Liver (tissue), 9 donors: ENCODE measurements around the gene DNAH8. TPM values are rescaled to one million over a fixed set of nuclear protein-coding genes. Genes with fewer than 3 reads are reported as not detected.

ENCODE experiments used
- DNase-seq: peaks from one replicate; pipeline ENCODE4 v3.0.0-alpha.2; 2017; ENCODE audit warnings: low spot score
- H3K27ac ChIP-seq, 2 donors: one replicate each; pipeline ENCODE4 v1.7.0; 2013; ENCODE audit warnings: inconsistent platforms in 2 of 2, low read length in 2 of 2, control low read depth in 1 of 2, low read depth in 1 of 2, mild to moderate bottlenecking in 1 of 2
- H3K27me3 ChIP-seq, 4 donors: one replicate each; pipeline versions ENCODE4 v1.6.1 to v1.7.0; 2013; ENCODE audit warnings: low read length in 3 of 4, inconsistent platforms in 1 of 4, mild to moderate bottlenecking in 1 of 4, moderate library complexity in 1 of 4; ENCODE audit not compliant: control insufficient read depth in 4 of 4, insufficient read depth in 4 of 4
- H3K36me3 ChIP-seq, 4 donors: one replicate each; pipeline versions ENCODE4 v1.6.1 to v1.7.0; 2013; ENCODE audit warnings: low read length in 3 of 4, mild to moderate bottlenecking in 3 of 4, low read depth in 1 of 4, moderate library complexity in 1 of 4; ENCODE audit not compliant: control insufficient read depth in 4 of 4, insufficient read depth in 3 of 4
- H3K4me1 ChIP-seq, 4 donors: one replicate each; pipeline versions ENCODE4 v1.6.1 to v1.7.0; 2013; ENCODE audit warnings: low read length in 3 of 4, mild to moderate bottlenecking in 3 of 4, moderate library complexity in 1 of 4; ENCODE audit not compliant: control insufficient read depth in 4 of 4, insufficient read depth in 4 of 4
- H3K4me3 ChIP-seq, 3 donors: one replicate each; pipeline versions ENCODE4 v1.6.1 to v1.7.0; 2013; ENCODE audit warnings: low read length in 3 of 3, control low read depth in 1 of 3, low read depth in 1 of 3, mild to moderate bottlenecking in 1 of 3
- H3K9ac ChIP-seq, 2 donors: one replicate each; pipeline ENCODE4 v1.7.0; 2013; ENCODE audit warnings: low read length in 2 of 2, mild to moderate bottlenecking in 2 of 2, moderate library complexity in 2 of 2, control low read depth in 1 of 2, low read depth in 1 of 2
- H3K9me3 ChIP-seq, 4 donors: one replicate each; pipeline versions ENCODE4 v1.6.1 to v1.7.0; 2013; ENCODE audit warnings: low read length in 3 of 4; ENCODE audit not compliant: control insufficient read depth in 4 of 4
- FOXA1 ChIP-seq: IDR thresholded peaks from 2 replicates; pipeline ENCODE4 v1.6.1; 2016; ENCODE audit warnings: antibody characterized with exemption
- FOXA2 ChIP-seq: IDR thresholded peaks from 2 replicates; pipeline ENCODE4 v1.6.1; 2016; ENCODE audit warnings: antibody characterized with exemption
- HNF4G ChIP-seq: IDR thresholded peaks from 2 replicates; pipeline ENCODE4 v1.6.1; 2016; ENCODE audit warnings: antibody characterized with exemption
- RAD21 ChIP-seq, 2 donors: IDR thresholded peaks; 2 replicates each; pipeline ENCODE4 v1.6.1; 2016; ENCODE audit warnings: antibody characterized with exemption in 2 of 2, mild to moderate bottlenecking in 2 of 2
- RXRA ChIP-seq, 2 donors: IDR thresholded peaks; 2 replicates each; pipeline ENCODE4 v1.6.1; 2017 to 2018; ENCODE audit warnings: antibody characterized with exemption in 2 of 2, mild to moderate bottlenecking in 1 of 2
- SP1 ChIP-seq: IDR thresholded peaks from 2 replicates; pipeline ENCODE4 v1.6.1; 2018; ENCODE audit warnings: antibody characterized with exemption, mild to moderate bottlenecking
- TAF1 ChIP-seq: conservative IDR thresholded peaks from 2 replicates; pipeline ENCODE4 v1.6.1; 2016; ENCODE audit warnings: antibody characterized with exemption, mild to moderate bottlenecking
- YY1 ChIP-seq: IDR thresholded peaks from 2 replicates; pipeline ENCODE4 v1.6.1; 2016; ENCODE audit warnings: antibody characterized with exemption, mild to moderate bottlenecking
- WGBS: extraction: QIAGEN DNeasy Blood & Tissue Kit; methylation state at CpG from one replicate; pipeline ENCODE4 v1.1.7; 2013; 5-methylcytosine and 5-hydroxymethylcytosine counted together
- polyA plus RNA-seq, 2 donors: library from polyadenylated mRNA; stranded (reverse) in 1 of 2; unstranded in 1 of 2; fragments of 200-250 nt in 1 of 2; fragments of >200 nt in 1 of 2; fragmentation: Nextera tagmentation in 1 of 2; extraction: Ambion mirVana in 1 of 2; gene quantifications; one replicate each; pipeline versions ENCODE4 v1.2.1 to v1.2.3, GENCODE V29; 2013 to 2015
- total RNA-seq, 2 donors: library from RNA; depleted of rRNA; stranded (reverse); fragments of >200 nt; gene quantifications; one replicate each; pipeline ENCODE4 v1.2.3, GENCODE V29; 2014
- TF ChIP-seq, protein P1 (sequence below): IDR thresholded peaks from 2 replicates; pipeline ENCODE4 v1.6.1; 2016; ENCODE audit warnings: antibody characterized with exemption
- TF ChIP-seq, protein P2 (sequence below): fragments of 150-350 bp; IDR thresholded peaks from 2 replicates; pipeline ENCODE4 v1.5.1; 2017; ENCODE audit warnings: improper control_type of control experiment, low read depth, low read length; ENCODE audit not compliant: missing input control
- TF ChIP-seq, protein P3 (sequence below): IDR thresholded peaks from 2 replicates; pipeline ENCODE4 v1.6.1; 2016; ENCODE audit warnings: antibody characterized with exemption, mild to moderate bottlenecking
- TF ChIP-seq, protein P4 (sequence below): IDR thresholded peaks from 2 replicates; pipeline ENCODE4 v1.6.1; 2016; ENCODE audit warnings: antibody characterized with exemption
- donor health status: healthy.
- donor health status: healthy.
- donor health status: healthy.
- donor health status: healthy.
- donor health status: healthy.

The DNAH8 gene
- total and polyA plus RNA-seq, 4 donors = under 0.01 to 0.05 TPM; not detected in 2

DNA sequence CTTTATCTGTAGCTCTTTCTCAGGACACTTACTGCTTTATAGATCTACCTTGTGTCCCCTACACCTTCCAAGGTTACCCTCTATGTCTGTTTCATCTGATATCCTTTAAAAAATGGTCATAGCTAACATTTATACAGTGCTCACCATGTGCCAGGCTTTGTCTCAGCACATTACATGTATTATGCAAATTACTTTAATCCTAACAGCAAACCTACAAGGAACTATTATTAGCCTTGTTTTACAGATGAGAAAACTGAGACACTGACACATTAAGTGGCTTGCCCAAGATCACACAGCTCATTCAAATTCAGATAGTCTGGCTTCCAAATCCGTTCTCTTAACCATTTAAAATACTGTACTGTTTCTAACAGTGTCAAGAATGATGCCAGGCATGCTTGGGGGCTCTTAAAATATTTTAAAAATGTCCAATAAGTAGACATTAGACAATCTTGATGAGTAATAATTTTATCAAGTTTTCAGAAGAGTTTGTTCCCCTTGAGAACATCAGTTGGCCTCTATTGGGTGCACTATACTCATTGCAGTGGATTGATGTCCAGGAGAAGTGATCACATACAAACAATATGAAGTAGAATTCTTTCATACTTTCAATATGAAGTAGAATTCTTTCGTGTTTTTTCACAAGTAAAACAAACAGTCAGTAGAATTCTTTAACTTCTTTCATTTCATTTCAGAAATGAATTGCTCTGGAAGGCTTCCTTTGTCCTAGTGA lies 69.6 kb downstream of the DNAH8 start:
- H3K27me3 ChIP-seq = peaks cover 0 to 3% (median 0%) of the 10 kb centered on the region in 4 donors
- H3K9me3 ChIP-seq = no peaks in the 10 kb centered on the region
- 84% methylated on average over 2 of the region's 2 CpGs for WGBS
- H3K4me1 ChIP-seq = no peaks in the 10 kb centered on the region
- no peak for DNase-seq
- no peak overlapping the region for H3K4me3 ChIP-seq
- no peaks in the 10 kb centered on the region for H3K36me3 ChIP-seq
- TF ChIP-seq RXRA (IDR thresholded peaks at IDR 0.05) = no peak
- TF ChIP-seq HNF4G = no peak
- TF ChIP-seq, protein P1, sequence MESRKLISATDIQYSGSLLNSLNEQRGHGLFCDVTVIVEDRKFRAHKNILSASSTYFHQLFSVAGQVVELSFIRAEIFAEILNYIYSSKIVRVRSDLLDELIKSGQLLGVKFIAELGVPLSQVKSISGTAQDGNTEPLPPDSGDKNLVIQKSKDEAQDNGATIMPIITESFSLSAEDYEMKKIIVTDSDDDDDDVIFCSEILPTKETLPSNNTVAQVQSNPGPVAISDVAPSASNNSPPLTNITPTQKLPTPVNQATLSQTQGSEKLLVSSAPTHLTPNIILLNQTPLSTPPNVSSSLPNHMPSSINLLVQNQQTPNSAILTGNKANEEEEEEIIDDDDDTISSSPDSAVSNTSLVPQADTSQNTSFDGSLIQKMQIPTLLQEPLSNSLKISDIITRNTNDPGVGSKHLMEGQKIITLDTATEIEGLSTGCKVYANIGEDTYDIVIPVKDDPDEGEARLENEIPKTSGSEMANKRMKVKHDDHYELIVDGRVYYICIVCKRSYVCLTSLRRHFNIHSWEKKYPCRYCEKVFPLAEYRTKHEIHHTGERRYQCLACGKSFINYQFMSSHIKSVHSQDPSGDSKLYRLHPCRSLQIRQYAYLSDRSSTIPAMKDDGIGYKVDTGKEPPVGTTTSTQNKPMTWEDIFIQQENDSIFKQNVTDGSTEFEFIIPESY = no peak
- no peak for TF ChIP-seq TAF1
- TF ChIP-seq, protein P2, sequence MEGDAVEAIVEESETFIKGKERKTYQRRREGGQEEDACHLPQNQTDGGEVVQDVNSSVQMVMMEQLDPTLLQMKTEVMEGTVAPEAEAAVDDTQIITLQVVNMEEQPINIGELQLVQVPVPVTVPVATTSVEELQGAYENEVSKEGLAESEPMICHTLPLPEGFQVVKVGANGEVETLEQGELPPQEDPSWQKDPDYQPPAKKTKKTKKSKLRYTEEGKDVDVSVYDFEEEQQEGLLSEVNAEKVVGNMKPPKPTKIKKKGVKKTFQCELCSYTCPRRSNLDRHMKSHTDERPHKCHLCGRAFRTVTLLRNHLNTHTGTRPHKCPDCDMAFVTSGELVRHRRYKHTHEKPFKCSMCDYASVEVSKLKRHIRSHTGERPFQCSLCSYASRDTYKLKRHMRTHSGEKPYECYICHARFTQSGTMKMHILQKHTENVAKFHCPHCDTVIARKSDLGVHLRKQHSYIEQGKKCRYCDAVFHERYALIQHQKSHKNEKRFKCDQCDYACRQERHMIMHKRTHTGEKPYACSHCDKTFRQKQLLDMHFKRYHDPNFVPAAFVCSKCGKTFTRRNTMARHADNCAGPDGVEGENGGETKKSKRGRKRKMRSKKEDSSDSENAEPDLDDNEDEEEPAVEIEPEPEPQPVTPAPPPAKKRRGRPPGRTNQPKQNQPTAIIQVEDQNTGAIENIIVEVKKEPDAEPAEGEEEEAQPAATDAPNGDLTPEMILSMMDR = no peak
- TF ChIP-seq, protein P3, sequence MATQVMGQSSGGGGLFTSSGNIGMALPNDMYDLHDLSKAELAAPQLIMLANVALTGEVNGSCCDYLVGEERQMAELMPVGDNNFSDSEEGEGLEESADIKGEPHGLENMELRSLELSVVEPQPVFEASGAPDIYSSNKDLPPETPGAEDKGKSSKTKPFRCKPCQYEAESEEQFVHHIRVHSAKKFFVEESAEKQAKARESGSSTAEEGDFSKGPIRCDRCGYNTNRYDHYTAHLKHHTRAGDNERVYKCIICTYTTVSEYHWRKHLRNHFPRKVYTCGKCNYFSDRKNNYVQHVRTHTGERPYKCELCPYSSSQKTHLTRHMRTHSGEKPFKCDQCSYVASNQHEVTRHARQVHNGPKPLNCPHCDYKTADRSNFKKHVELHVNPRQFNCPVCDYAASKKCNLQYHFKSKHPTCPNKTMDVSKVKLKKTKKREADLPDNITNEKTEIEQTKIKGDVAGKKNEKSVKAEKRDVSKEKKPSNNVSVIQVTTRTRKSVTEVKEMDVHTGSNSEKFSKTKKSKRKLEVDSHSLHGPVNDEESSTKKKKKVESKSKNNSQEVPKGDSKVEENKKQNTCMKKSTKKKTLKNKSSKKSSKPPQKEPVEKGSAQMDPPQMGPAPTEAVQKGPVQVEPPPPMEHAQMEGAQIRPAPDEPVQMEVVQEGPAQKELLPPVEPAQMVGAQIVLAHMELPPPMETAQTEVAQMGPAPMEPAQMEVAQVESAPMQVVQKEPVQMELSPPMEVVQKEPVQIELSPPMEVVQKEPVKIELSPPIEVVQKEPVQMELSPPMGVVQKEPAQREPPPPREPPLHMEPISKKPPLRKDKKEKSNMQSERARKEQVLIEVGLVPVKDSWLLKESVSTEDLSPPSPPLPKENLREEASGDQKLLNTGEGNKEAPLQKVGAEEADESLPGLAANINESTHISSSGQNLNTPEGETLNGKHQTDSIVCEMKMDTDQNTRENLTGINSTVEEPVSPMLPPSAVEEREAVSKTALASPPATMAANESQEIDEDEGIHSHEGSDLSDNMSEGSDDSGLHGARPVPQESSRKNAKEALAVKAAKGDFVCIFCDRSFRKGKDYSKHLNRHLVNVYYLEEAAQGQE = no peak
- TF ChIP-seq YY1 = no peak
- H3K27ac ChIP-seq = no peak overlapping the region
- H3K9ac ChIP-seq = no peak overlapping the region

DNA sequence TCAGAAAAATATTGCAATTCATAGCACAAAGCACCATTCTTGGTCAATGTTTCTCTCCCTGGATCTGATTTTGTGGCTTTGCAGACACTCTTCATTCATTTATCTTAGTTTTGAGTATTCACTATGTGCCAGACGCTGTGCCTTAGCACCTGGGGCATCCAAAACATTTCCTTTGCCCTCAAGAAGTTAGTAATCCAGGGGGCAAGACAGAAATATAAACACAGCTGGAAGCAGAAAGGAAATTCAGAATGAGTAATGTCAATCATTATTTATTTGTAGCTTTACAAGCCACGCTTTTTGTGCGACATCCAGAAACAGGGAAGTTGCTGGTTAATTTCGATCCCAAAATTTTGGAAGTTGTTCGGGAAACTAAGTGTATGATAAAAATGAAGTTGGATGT lies 71.4 kb downstream of the DNAH8 start:
- no peak overlapping the region for H3K27ac ChIP-seq
- no peaks in the 10 kb centered on the region for H3K9me3 ChIP-seq
- 87% methylated on average over 5 of the region's 5 CpGs for WGBS
- H3K9ac ChIP-seq = no peak overlapping the region
- peaks cover 0 to 3% (median 0%) of the 10 kb centered on the region in 4 donors for H3K27me3 ChIP-seq
- no peaks in the 10 kb centered on the region for H3K36me3 ChIP-seq
- H3K4me1 ChIP-seq = no peaks in the 10 kb centered on the region
- TF ChIP-seq HNF4G (no peak), RXRA (IDR thresholded peaks at IDR 0.05) (no peak), FOXA2 (no peak), SP1 (no peak), RAD21 (IDR thresholded peaks at IDR 0.05) (no peak), YY1 (no peak), FOXA1 (no peak), TAF1 (no peak)
- TF ChIP-seq, protein P4, sequence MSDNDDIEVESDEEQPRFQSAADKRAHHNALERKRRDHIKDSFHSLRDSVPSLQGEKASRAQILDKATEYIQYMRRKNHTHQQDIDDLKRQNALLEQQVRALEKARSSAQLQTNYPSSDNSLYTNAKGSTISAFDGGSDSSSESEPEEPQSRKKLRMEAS = no peak
- TF ChIP-seq, protein P3 = no peak
- TF ChIP-seq, protein P1 = no peak
- TF ChIP-seq, protein P2 = no peak
- H3K4me3 ChIP-seq = no peak overlapping the region
- DNase-seq = no peak
